ENCODE results near the gene XKRX.
A peak's percentile ranks its signal among the peaks of the same experiment; 100 is the strongest.

GRCh38 chrX:100895365-100896075 lies 33.2 kb downstream of the XKRX start:
- TF ChIP-seq CTCF (IDR thresholded peaks at IDR 0.05) = peak in 5 of 6 experiments; percentile 14 to 57 (median 22)
- TF ChIP-seq POLR2A (IDR thresholded peaks at IDR 0.05) = no peak
